Hematopoietic multipotent progenitor cell treated with erythropoietin and hydrocortisone succinate and interleukin-3 and kit ligand, for 6 days (in vitro differentiated cells): ENCODE data around the gene PFKP.
"Not testable (repeated sequence)": the region's sequence is repeated elsewhere in the genome, so short reads cannot be mapped to it uniquely, and the experiment has no call there.

Experiments
- DNase-seq: peaks from one replicate; pipeline ENCODE4 v3.0.0-alpha.2; 2015

The PFKP gene

GRCh38 chr10:3099291-3100092 is 32.1 kb downstream of the PFKP start:
- peak; percentile 45 for DNase-seq

- DNase-seq, result no peak
Measured at GRCh38 chr10:3100093-3100792, 32.9 kb downstream of the PFKP start.

GRCh38 chr10:3100856-3101640 is 33.7 kb downstream of the PFKP start:
- DNase-seq, result no peak

GRCh38 chr10:3102720-3103427 is 35.5 kb downstream of the PFKP start:
- no peak for DNase-seq

GRCh38 chr10:3103646-3104045 is 36.3 kb downstream of the PFKP start:
- no peak for DNase-seq

- no peak for DNase-seq
Measured at GRCh38 chr10:3104251-3104918, 37.0 kb downstream of the PFKP start.

GRCh38 chr10:3105166-3105565 is 37.8 kb downstream of the PFKP start:
- DNase-seq, result no peak

- DNase-seq, result no peak
Measured at GRCh38 chr10:3105905-3106304, 38.6 kb downstream of the PFKP start.

GRCh38 chr10:3106328-3106727 is 39.0 kb downstream of the PFKP start:
- DNase-seq, result not testable (repeated sequence)

- no peak for DNase-seq
Measured at GRCh38 chr10:3106928-3107425, 39.6 kb downstream of the PFKP start.

GRCh38 chr10:3107426-3107961 is 40.1 kb downstream of the PFKP start:
- DNase-seq, result no peak

- DNase-seq, result no peak
Measured at GRCh38 chr10:3108033-3108432, 40.7 kb downstream of the PFKP start.

GRCh38 chr10:3108575-3109105 is 41.3 kb downstream of the PFKP start:
- no peak for DNase-seq

- DNase-seq, result no peak
Measured at GRCh38 chr10:3109196-3109595, 41.8 kb downstream of the PFKP start.

GRCh38 chr10:3109633-3110032 is 42.3 kb downstream of the PFKP start:
- DNase-seq, result no peak

GRCh38 chr10:3110782-3111620 is 43.7 kb downstream of the PFKP start:
- no peak for DNase-seq

GRCh38 chr10:3111621-3112163 is 44.3 kb downstream of the PFKP start:
- DNase-seq, result no peak

GRCh38 chr10:3113343-3113720 is 46.0 kb downstream of the PFKP start:
- DNase-seq, result no peak

- no peak for DNase-seq
Measured at GRCh38 chr10:3115685-3116084, 48.3 kb downstream of the PFKP start.

- DNase-seq, result no peak
Measured at GRCh38 chr10:3116508-3117100, 49.3 kb downstream of the PFKP start.
